HG03457 (cell line): ENCODE measurements around the gene ABCC5.
"Not testable (repeated sequence)": the region's sequence is repeated elsewhere in the genome, so short reads cannot be mapped to it uniquely, and the experiment has no call there.

Experiments used
- ATAC-seq: cut with Tn5 transposase; IDR thresholded peaks from one replicate; pipeline ENCODE4 v1.9.1; 2021; ENCODE audit warnings: moderate number of reproducible peaks; ENCODE audit not compliant: unreplicated experiment

ABCC5 gene

DNA sequence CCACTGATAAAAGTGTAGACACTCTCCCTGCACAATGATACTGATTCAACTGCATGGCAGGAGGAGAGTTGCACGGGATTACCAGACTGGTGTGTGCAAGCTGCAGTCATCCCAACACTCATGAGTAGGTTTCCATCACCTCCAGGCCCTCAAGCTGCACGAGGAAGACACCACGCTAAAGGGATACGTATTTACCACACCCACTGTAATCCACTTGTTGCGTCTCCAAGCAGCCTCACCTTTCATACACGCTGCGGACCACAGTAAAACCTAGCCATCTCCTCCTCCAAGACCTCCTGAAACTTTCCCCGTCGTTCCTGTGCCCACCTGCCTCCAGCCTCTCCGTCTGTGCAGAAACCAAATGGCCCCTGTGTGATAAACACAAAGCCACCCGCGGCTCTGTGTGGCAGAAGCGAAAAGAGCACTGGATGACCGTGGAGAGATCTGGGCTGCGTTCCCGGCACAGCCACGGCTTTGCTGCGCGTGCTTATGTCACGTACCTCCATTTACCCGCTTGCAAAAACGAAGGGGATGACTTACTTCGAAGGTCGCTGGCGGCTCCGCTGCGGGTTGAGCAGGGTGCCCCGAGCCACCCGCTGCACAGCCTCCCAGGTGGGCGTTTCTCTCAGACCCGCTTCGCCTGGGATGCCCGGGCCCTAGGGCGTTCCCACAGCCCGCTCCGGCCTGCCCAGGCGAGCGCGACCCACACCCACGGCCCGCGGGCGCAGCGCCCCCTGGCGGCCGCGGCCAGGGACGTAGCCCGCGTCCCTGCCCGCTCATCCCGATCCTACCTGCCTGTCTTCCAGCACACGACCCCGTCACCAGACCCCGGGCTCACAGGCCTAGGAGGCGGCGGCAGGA is 643 bp downstream of the ABCC5 start:
- peak; percentile 51 for ATAC-seq

- no peak for ATAC-seq
Measured at GRCh38 chr3:184016169-184016570, 1.5 kb downstream of the ABCC5 start.

- no peak for ATAC-seq
Measured at GRCh38 chr3:184015381-184016019, 2.2 kb downstream of the ABCC5 start.

DNA sequence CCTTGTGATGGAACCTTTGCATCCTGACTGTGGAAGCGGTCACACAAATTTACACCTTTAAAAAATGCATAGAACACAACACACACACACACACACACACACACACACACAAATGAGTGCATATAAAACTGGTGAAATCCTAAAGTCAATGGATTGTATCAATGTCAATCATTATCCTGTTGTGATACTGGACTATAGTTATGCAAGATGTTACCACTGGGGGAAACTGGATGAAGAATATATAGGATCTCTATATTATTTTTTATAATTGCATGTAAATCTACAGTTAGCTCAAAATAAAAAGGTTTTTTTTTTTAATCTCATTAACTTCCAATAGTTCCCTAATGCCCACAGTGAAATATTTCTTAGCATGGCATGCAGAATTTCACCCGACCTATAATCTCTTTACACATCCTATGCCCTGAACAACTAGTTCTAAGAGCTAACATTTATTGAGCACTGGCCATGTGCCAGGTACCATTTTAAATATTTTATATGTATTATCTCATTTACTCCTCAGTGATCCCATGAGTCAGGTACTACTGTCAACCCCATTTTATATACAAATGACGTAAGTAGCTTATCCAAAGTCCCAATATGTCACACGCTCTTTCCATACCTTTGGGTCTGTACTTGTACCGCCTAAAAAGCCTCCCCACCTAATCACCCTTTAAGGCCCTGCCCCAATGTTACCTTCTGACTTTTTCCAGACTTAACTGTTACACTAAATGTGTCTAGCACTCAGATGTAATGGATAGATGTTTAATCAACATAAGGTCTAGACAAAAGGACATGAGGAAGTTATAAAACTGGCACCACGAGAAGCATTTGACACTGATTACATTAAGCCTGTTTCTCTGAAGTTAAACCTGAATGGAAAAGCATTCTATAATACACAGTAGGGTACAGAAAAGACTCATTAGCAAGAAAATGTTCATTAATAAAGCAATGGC is 5.5 kb downstream of the ABCC5 start:
- ATAC-seq: no peak

GRCh38 chr3:184011230-184011876 is 6.3 kb downstream of the ABCC5 start:
- no peak for ATAC-seq

GRCh38 chr3:184008161-184008560 is 9.5 kb downstream of the ABCC5 start:
- ATAC-seq: no peak

GRCh38 chr3:184007143-184007813 is 10.4 kb downstream of the ABCC5 start:
- ATAC-seq: not testable (repeated sequence)

DNA sequence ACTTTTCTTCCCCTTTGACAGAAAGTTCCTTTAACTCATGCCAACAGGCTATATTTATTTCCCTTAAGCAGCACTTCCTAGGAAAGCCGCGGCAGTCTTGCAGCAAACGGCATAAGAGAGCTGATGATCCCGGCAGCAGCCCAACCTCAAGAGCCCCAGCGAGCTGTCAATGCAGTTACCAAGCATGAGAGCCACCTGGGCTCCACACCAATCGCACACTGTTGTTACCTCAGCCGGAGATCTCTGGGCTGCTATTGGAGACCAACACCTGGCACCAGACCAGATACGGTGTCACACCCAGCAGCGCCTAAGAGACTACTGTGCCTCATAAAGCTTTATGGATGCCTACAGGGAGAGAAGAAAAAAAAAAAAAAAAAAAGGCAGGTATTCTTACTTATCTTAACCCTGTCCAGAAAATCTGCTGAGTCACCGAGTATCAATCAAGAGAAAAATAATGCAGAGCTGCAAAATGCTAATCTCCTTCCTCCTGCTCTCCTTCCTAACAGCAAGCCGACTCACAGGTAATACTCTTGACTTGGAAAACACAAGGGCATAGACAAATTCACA is 11.7 kb downstream of the ABCC5 start:
- ATAC-seq: no peak

DNA sequence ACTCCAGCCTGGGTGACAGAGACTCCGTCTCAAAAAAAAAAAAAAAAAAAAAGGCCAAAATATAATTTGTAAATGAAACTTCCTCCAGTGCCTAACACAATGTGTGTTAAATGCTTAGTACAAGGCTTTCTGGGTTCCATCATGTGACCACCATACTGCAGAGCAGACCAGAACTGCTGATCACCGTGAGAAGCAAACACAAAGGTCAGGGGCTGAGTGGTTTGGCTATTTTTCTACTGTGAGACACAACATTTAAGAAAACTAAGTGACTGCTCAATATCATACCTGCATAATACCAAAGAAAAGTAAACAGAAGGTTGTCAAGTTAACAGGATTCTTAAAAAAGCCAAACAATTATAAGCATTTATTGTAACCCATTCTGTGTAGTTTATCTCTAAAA is 13.2 kb downstream of the ABCC5 start:
- no peak for ATAC-seq

DNA sequence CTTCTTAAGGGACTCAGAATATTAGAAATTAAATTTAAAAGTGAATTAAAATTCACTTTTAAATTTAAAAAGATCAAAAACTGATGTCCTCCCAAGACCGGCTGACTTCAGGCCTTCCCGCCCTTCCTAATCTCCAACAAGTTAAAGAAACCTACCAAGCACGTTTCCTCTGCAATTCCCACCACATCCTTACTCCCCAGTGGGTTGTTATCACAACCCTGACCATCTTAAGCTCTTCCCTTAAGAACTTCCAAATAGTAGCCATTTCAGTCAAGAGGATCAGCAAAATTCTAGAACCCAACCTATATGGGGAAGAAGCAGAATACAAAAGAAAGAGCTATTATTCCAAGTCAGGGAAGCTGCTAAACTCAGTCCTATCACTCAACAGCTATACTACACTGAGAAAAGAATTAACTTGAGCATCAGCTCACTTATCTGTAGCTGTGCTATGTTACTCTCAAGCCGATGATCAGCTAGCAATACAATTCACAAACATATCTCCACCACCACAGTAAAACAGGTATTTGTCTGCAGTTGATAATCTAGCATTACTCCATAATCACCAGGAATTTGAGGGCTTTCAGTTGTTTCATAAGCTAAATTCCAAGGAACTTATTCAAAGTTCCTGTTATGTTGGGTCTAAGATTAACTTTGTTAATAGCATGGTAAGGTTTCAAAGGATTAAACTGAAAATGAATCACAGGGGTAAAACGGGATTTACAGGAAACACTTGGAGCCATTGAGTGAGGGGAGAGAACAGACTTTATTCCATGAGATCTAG is 14.3 kb downstream of the ABCC5 start:
- ATAC-seq: no peak

- no peak for ATAC-seq
Measured at GRCh38 chr3:184002469-184002868, 15.2 kb downstream of the ABCC5 start.

DNA sequence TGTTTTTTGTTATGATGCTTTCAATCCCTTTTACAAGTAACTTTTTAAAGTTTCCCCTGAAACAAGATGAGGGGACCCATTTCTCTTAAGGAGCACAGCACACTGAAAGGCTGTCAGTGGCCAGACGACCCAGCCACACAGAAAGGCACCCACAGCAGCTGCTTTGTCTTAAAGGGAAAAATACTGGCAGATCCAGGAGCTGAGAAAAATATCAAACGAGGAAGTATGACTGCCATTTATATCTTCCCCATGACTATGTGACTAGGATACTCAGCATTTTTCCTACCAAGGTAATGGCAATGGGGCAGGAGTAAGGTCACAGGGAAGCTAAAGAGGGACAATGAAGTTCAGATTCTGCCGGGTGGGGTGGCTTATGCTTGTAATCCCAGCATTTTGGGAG is 15.9 kb downstream of the ABCC5 start:
- no peak for ATAC-seq

GRCh38 chr3:183991403-183991802 is 26.3 kb downstream of the ABCC5 start:
- no peak for ATAC-seq

DNA sequence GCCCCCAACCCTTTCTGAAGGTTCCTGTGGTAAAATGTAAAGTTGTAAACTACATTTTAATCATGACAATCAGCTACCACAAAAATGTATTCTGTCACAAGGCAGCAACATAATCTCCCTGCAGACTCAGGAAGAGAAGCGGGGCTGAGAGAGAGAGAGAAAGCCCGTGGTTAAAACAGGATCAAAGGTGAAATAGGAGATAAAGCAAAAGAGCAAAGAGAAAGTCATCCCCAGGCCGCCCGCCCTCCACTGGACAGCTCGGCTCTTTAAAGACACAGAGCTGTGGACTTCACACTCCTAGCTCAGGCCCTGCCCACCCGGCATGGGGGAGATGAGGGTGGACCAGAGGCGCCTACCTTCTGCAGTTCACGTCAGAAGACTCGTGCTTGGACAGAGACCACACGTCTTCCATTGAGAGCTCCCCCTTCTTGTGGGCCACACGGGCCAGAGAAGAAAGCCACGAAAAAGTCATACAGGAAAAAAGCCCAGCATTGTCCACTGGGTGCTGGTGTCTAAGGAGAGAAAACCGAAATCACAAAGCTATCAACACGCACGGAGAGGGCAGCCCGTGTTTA is 29.4 kb downstream of the ABCC5 start:
- no peak for ATAC-seq

GRCh38 chr3:183987000-183987600 is 30.6 kb downstream of the ABCC5 start:
- no peak for ATAC-seq

GRCh38 chr3:183984749-183985729 is 32.6 kb downstream of the ABCC5 start:
- no peak for ATAC-seq

DNA sequence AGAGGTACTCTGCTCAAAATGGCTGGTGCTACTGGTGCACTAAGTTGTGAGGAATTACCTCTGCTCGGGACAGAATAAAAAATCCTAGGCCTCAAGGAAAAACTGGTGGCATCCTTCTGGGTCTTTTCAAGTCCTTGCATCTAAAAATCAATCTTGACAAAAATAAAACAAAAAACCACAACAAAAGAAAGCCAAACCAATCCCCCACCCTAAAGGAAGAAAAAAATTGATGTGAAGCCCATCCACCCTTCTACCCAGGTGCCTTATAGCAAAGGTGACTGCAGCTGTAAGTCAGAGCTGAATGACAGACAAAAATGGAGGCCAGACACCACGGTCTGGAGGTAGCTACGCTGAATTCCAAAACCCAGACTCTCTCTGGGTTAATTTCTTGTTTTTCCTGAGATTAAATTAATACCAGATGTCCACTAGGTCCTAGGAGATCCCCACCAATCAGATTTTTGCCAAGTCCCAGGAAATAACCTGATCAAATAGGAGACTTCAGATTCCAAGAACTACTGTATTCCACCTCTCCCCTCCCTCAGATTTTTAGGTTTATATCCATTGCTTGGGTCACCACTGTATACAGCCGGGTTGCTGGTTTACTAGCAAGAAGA is 33.5 kb downstream of the ABCC5 start:
- ATAC-seq: no peak
